K562 (cell line): ENCODE measurements around the gene MYRFL. TPM values are rescaled to one million over a fixed set of nuclear protein-coding genes. Genes with fewer than 3 reads are reported as not detected.

Experiments
- ATAC-seq: fragments of 200-7000 bp; cut with Tn5 transposase; 3 replicates; pipeline ENCODE4 v1.9.1; 2020; ENCODE audit warnings: moderate library complexity
- BruUV-seq: library from RNA; stranded (reverse); fragments of 400-500 nt; replicated peaks from 2 replicates; lab custom pipeline; 2021; lab: Mats Ljungman, UMichigan
- CTCF ChIA-PET: fragments of 300-600 bp; formaldehyde crosslinking; extraction: SDS; loops from one replicate; lab custom pipeline; 2021; ENCODE audit warnings: low intra/inter-chr PET ratio; lab: Yijun Ruan, JAX
- POLR2A ChIA-PET: fragments of 300-600, 350-650 bp; sonication (Branson Sonifier 250); formaldehyde crosslinking; extraction: SDS; loops from one replicate; lab custom pipeline; 2021; ENCODE audit warnings: antibody characterized with exemption, inconsistent platforms; lab: Yijun Ruan, JAX
- DNase-seq, 4 experiments: peaks; one replicate each; pipeline versions ENCODE4 v3.0.0 to v3.0.0-alpha.2; 2011 to 2018; ENCODE audit warnings: low spot score in 3 of 4, mixed read lengths in 3 of 4; ENCODE audit errors: extremely low read depth in 1 of 4
- FAIRE-seq: peaks from 2 replicates; lab custom pipeline; 2011; peaks lifted over from hg19 to GRCh38; lab: Jason Lieb, UNC
- H2AFZ ChIP-seq: 2 replicates; pipeline ENCODE4 v1.6.0; 2011; ENCODE audit warnings: low read depth, low read length, control low read depth, inconsistent platforms
- H3K27ac ChIP-seq: fragments of 200-600 bp; 3 replicates; pipeline ENCODE4 v1.8.0; 2011; ENCODE audit warnings: low read depth, mild to moderate bottlenecking, control low read depth, inconsistent platforms, low read length, moderate library complexity, mixed read lengths; ENCODE audit errors: extremely low read depth
- H3K27me3 ChIP-seq, 2 experiments: fragments of 300-600 bp in 1 of 2; 2 replicates in 1 of 2; 3 replicates in 1 of 2; pipeline versions ENCODE4 v1.6.0 to v1.8.0; 2011; ENCODE audit warnings: inconsistent platforms in 2 of 2, low read length in 2 of 2, mild to moderate bottlenecking in 1 of 2, mixed read lengths in 1 of 2, moderate library complexity in 1 of 2; ENCODE audit not compliant: control insufficient read depth in 2 of 2, insufficient read depth in 2 of 2
- H3K36me3 ChIP-seq: fragments of 300-600 bp; 3 replicates; pipeline ENCODE4 v1.8.0; 2011; ENCODE audit warnings: mild to moderate bottlenecking, low read length, inconsistent platforms; ENCODE audit not compliant: control insufficient read depth, insufficient read depth
- H3K4me1 ChIP-seq, 2 experiments: fragments of 200-600 bp in 1 of 2; replicated peaks in 1 of 2; 2 replicates in 1 of 2; 3 replicates in 1 of 2; pipeline versions ENCODE4 v1.5.1 to v1.8.0; 2011; ENCODE audit warnings: inconsistent platforms in 2 of 2, low read length in 2 of 2, mild to moderate bottlenecking in 1 of 2, mixed read lengths in 1 of 2, moderate library complexity in 1 of 2; ENCODE audit not compliant: control insufficient read depth in 2 of 2, insufficient read depth in 2 of 2
- H3K4me2 ChIP-seq: 2 replicates; pipeline ENCODE4 v1.6.1; 2011; ENCODE audit warnings: low read length, control low read depth, inconsistent platforms, mixed read lengths; ENCODE audit not compliant: insufficient read depth
- H3K4me3 ChIP-seq: fragments of 200-600 bp; sonication (generic), shearing (Covaris generic); 2 replicates; pipeline ENCODE4 v1.5.1; 2016; ENCODE audit warnings: control low read depth, inconsistent platforms
- H3K79me2 ChIP-seq: fragments of 200-600 bp; 3 replicates; pipeline ENCODE4 v1.8.0; 2011; ENCODE audit warnings: low read length, inconsistent platforms; ENCODE audit not compliant: control insufficient read depth, insufficient read depth
- H3K9ac ChIP-seq, 2 experiments: 2 replicates each; pipeline versions ENCODE4 v1.6.0 to v1.6.1; 2011; ENCODE audit warnings: low read depth in 2 of 2, low read length in 2 of 2, control low read depth in 1 of 2, inconsistent platforms in 1 of 2, mild to moderate bottlenecking in 1 of 2, mixed read lengths in 1 of 2; ENCODE audit not compliant: insufficient read depth in 1 of 2
- H3K9me1 ChIP-seq: one replicate; pipeline ENCODE4 v1.6.0; 2011; ENCODE audit warnings: inconsistent platforms, mild to moderate bottlenecking, low read length, moderate library complexity; ENCODE audit not compliant: control insufficient read depth, insufficient read depth
- H3K9me3 ChIP-seq: replicated peaks from 2 replicates; pipeline ENCODE4 v1.5.1; 2011; ENCODE audit warnings: low read depth, low read length, inconsistent platforms; ENCODE audit not compliant: control insufficient read depth, insufficient read depth
- H4K20me1 ChIP-seq: replicated peaks from 2 replicates; pipeline ENCODE4 v1.6.1; 2011; ENCODE audit warnings: low read length, inconsistent platforms, mixed read lengths; ENCODE audit not compliant: control insufficient read depth, insufficient read depth
- E2F6 ChIP-seq, 2 experiments: IDR thresholded peaks; 2 replicates each; pipeline ENCODE4 v1.6.1; 2011; ENCODE audit warnings: borderline replicate concordance in 1 of 2, control low read depth in 1 of 2, low read depth in 1 of 2, low read length in 1 of 2, mild to moderate bottlenecking in 1 of 2, mixed read lengths in 1 of 2, moderate library complexity in 1 of 2; ENCODE audit not compliant: insufficient read depth in 1 of 2, insufficient read length in 1 of 2, poor library complexity in 1 of 2, severe bottlenecking in 1 of 2; ENCODE audit errors: extremely low read depth in 1 of 2
- ETV5 ChIP-seq: sonication (generic); formaldehyde crosslinking; IDR thresholded peaks from 2 replicates; pipeline ENCODE4 v1.4.0; 2020; ENCODE audit warnings: low read depth, mild to moderate bottlenecking, missing genetic modification reagents
- EZH2 ChIP-seq: IDR thresholded peaks from 2 replicates; pipeline ENCODE4 v1.6.1; 2012; ENCODE audit warnings: low read depth, mild to moderate bottlenecking, inconsistent platforms, low read length, borderline replicate concordance
- HNRNPUL1 ChIP-seq: fragments of 200-400 bp; formaldehyde crosslinking; IDR thresholded peaks from 2 replicates; pipeline ENCODE4 v1.6.1; 2017; ENCODE audit warnings: low read length
- NONO ChIP-seq, 2 experiments: fragments of 200-400 bp in 1 of 2; fragments of 450-650 bp in 1 of 2; formaldehyde crosslinking in 1 of 2; IDR thresholded peaks; 2 replicates each; pipeline ENCODE4 v1.6.1; 2017; ENCODE audit warnings: low read depth in 2 of 2, mild to moderate bottlenecking in 2 of 2, moderate library complexity in 2 of 2, low read length in 1 of 2
- POLR3A ChIP-seq: IDR thresholded peaks from 2 replicates; pipeline ENCODE4 v1.6.1; 2011; ENCODE audit warnings: borderline replicate concordance, mild to moderate bottlenecking, moderate library complexity; ENCODE audit not compliant: insufficient read length, insufficient read depth; ENCODE audit errors: extremely low read depth
- XRCC3 ChIP-seq: fragments of 450-650 bp; IDR thresholded peaks from 2 replicates; pipeline ENCODE4 v1.6.1; 2017; ENCODE audit warnings: mild to moderate bottlenecking, moderate library complexity
- ZFP36 ChIP-seq: fragments of 150-350 bp; IDR thresholded peaks from 2 replicates; pipeline ENCODE4 v1.6.1; 2018; ENCODE audit warnings: low read length, low read depth; ENCODE audit not compliant: partially characterized antibody
- WGBS: fragments of 100-300 bp; shearing (Covaris generic); methylation state at CpG from one replicate; pipeline ENCODE4 v1.1.6; 2016; ENCODE audit warnings: low coverage, mixed read lengths; ENCODE audit not compliant: insufficient coverage; ENCODE audit errors: missing lambda C conversion rate; 5-methylcytosine and 5-hydroxymethylcytosine counted together
- in situ Hi-C: fragments of 300-500 bp; cut with MboI; formaldehyde crosslinking; loops from 4 replicates; pipeline ENCODE4 v1.15.0; 2018; ENCODE audit warnings: inconsistent platforms, mixed read lengths
- intact Hi-C: fragments of 100-400 bp; cut with micrococcal nuclease; formaldehyde crosslinking; loops from 2 replicates; pipeline ENCODE4 v1.14.2; 2022
- polyA plus RNA-seq, 8 experiments: library from polyadenylated mRNA; depleted of rRNA in 4 of 8; stranded (reverse) in 5 of 8; unstranded in 3 of 8; fragments of >200 nt; fragmentation: Nextera tagmentation in 2 of 8; fragmentation: Illumina TruSeq in 1 of 8; extraction: Ambion mirVana in 2 of 8; extraction: Trizol in 1 of 8; gene quantifications; 2 replicates each; pipeline versions ENCODE4 v1.2.1 to v1.2.3, GENCODE V29; 2011 to 2014; ENCODE audit warnings: inconsistent platforms in 1 of 8, missing spikeins in 1 of 8
- total RNA-seq, 7 experiments: library from RNA; depleted of rRNA in 6 of 7; stranded (reverse); fragments of >200 nt in 6 of 7; fragmentation: Illumina TruSeq in 2 of 7; extraction: Trizol in 2 of 7; gene quantifications; 2 replicates each; pipeline versions ENCODE4 v1.2.1 to v1.2.3, GENCODE V29; 2011 to 2021; ENCODE audit warnings: low replicate concordance in 1 of 7
- TF ChIP-seq, protein P1 (sequence below): IDR thresholded peaks from 2 replicates; pipeline ENCODE4 v1.6.1; 2014; ENCODE audit warnings: antibody characterized with exemption

The MYRFL gene
- total and polyA plus RNA-seq, 9 of the 15 experiments (the other 6 are each of a cell fraction or from before 2014, with no cell fraction given), result not detected

DNA sequence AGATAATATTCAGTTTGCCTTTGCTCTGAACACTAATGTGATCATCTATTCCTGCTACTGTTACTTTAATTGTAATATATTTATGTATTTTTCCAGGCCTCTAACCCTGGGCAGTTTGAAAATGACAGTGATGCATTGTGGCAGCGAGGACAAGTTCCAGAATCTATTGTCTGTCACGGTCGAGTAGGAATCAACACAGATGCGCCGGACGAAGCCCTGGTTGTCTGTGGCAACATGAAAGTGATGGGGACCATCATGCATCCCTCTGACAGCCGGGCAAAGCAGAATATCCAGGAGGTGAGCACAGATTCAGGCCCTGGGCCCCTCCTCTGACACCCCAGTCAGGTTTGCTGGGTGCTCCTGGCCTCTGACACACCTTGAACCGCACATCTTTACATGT, 78.5 kb downstream of the MYRFL start:
- in situ Hi-C loops (no loop called here), intact Hi-C loops (loop anchor here (5.0 to 10.0 kb wide), 2 partner anchors 451 to 819 kb away; no protein-coding TSS in a partner anchor)
- Histone ChIP-seq H3K4me3 (no peak overlapping the region), H3K36me3 (no peaks in the 10 kb centered on the region), H3K27me3 (peaks cover 0 to 4% of the 10 kb centered on the region in 2 experiments; a peak in 1 of 5 replicates), H4K20me1 (no peaks in the 10 kb centered on the region), H3K9ac (no peak overlapping the region), H3K9me1 (no peaks in the 10 kb centered on the region), H3K9me3 (no peaks in the 10 kb centered on the region), H3K79me2 (no peaks in the 10 kb centered on the region), H3K4me2 (no peak overlapping the region), H3K4me1 (no peaks in the 10 kb centered on the region), H3K27ac (no peak overlapping the region), H2AFZ (no peak overlapping the region)
- POLR2A ChIA-PET, result interaction anchor here (0.5 kb wide), 1 partner anchor 755 kb away, joined by 3 read pairs; no protein-coding TSS in a partner anchor
- CTCF ChIA-PET, result no interaction called here
- no peak for ATAC-seq
- WGBS, result 3% methylated on average over 8 of the region's 8 CpGs
- no TSS peak for BruUV-seq
- DNase-seq, result no peak
- TF ChIP-seq EZH2, result no peak
- no peak for TF ChIP-seq NONO (IDR thresholded peaks at IDR 0.05; ENCODE audit: low read depth in 2 of 2, low read length in 1 of 2)
- TF ChIP-seq ZFP36, result no peak
- TF ChIP-seq, protein P1, sequence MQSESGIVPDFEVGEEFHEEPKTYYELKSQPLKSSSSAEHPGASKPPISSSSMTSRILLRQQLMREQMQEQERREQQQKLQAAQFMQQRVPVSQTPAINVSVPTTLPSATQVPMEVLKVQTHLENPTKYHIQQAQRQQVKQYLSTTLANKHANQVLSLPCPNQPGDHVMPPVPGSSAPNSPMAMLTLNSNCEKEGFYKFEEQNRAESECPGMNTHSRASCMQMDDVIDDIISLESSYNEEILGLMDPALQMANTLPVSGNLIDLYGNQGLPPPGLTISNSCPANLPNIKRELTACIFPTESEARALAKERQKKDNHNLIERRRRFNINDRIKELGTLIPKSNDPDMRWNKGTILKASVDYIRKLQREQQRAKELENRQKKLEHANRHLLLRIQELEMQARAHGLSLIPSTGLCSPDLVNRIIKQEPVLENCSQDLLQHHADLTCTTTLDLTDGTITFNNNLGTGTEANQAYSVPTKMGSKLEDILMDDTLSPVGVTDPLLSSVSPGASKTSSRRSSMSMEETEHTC, result no peak
- no peak for TF ChIP-seq HNRNPUL1
- TF ChIP-seq E2F6 (IDR thresholded peaks at IDR 0.05; ENCODE audit: borderline replicate concordance in 1 of 2, extremely low read depth in 1 of 2, insufficient read depth in 1 of 2, insufficient read length in 1 of 2, low read depth in 1 of 2, low read length in 1 of 2, poor library complexity in 1 of 2, severe bottlenecking in 1 of 2), result no peak
- TF ChIP-seq POLR3A, result no peak
- TF ChIP-seq ETV5 (CRISPR knock-in tag), result no peak
- no peak for TF ChIP-seq XRCC3
- no peak for FAIRE-seq
